ENCODE data around the gene CFAP68. TPM values are rescaled to one million over a fixed set of nuclear protein-coding genes. Genes with fewer than 3 reads are reported as not detected.

Gene CFAP68
- total and polyA plus RNA-seq, 2 of the 8 experiments (the other 6 are each of a cell fraction or from before 2014, with no cell fraction given), result 21.4 to 43.1 TPM

- POLR2A ChIA-PET (ENCODE audit: partially characterized antibody), result interaction anchor here (0.9 kb wide), 1 partner anchor 9 kb away, joined by 3 read pairs; no protein-coding TSS in a partner anchor
- no peak overlapping the region for H2AK5ac ChIP-seq (ENCODE audit: low read depth, low read length)
- H4K91ac ChIP-seq (replicated peaks; ENCODE audit: insufficient read length, low read length), result no peak overlapping the region
- no peak overlapping the region for H4K8ac ChIP-seq (ENCODE audit: extremely low read depth, insufficient read depth, low read length)
- H2BK5ac ChIP-seq (ENCODE audit: low read depth, low read length), result no peak overlapping the region
- no peak overlapping the region for H3K23ac ChIP-seq (ENCODE audit: insufficient read length)
- H3K79me1 ChIP-seq (ENCODE audit: low read depth, low read length), result no peaks in the 10 kb centered on the region
- DNase-seq (ENCODE audit: low read depth in 1 of 2, low spot score in 2 of 2), result no peak
- no peak overlapping the region for H3K56ac ChIP-seq (replicated peaks; ENCODE audit: insufficient read length, low read depth, low read length)
- H3K9me3 ChIP-seq (ENCODE audit: insufficient read depth in 2 of 2, low read depth in 1 of 2, low read length in 1 of 2), result no peaks in the 10 kb centered on the region
- peaks cover 0 to 9% (median 3%) of the 10 kb centered on the region in 4 experiments; a peak in 5 of 7 replicates for H3K4me1 ChIP-seq (replicated peaks in 1 of 4; ENCODE audit: control insufficient read depth in 3 of 4, insufficient read depth in 4 of 4, low read length in 3 of 4)
- H4K20me1 ChIP-seq (replicated peaks in 1 of 2; ENCODE audit: control insufficient read depth in 1 of 2, insufficient read depth in 2 of 2, low read length in 2 of 2), result no peaks in the 10 kb centered on the region
- no peak for FAIRE-seq
- no peak overlapping the region for H2BK20ac ChIP-seq (ENCODE audit: low read length)
- H2AFZ ChIP-seq (ENCODE audit: low read length), result no peak overlapping the region
- no peak overlapping the region for H2BK120ac ChIP-seq (replicated peaks; ENCODE audit: low read depth, low read length)
- WGBS, 2 experiments (ENCODE audit: extremely low coverage in 1 of 2, insufficient coverage in 1 of 2, insufficient read length in 1 of 2, insufficient replicate concordance in 2 of 2, low coverage in 1 of 2, low lambda C conversion rate in 2 of 2, missing lambda C conversion rate in 1 of 2), result 93% methylated on average over 2 of the region's 2 CpGs; no CpG with 5 or more reads in 1 of the 2 experiments
- CTCF ChIA-PET (ENCODE audit: partially characterized antibody), result interaction anchor here (0.6 to 1.1 kb wide), 2 partner anchors 19 to 39 kb away, joined by 3 read pairs; no protein-coding TSS in a partner anchor
- no peaks in the 10 kb centered on the region for H3K79me2 ChIP-seq (ENCODE audit: control insufficient read depth in 1 of 2, insufficient read depth in 2 of 2, low read length in 2 of 2)
- no peak overlapping the region for H3K14ac ChIP-seq (ENCODE audit: insufficient read length)
- no peaks in the 10 kb centered on the region; a peak in 1 of 7 replicates for H3K27me3 ChIP-seq (replicated peaks in 1 of 4; ENCODE audit: control insufficient read depth in 3 of 4, extremely low read depth in 1 of 4, insufficient read depth in 3 of 4, low read length in 3 of 4)
- no peaks in the 10 kb centered on the region for H3K23me2 ChIP-seq (ENCODE audit: low read depth, low read length)
- no peak overlapping the region for H3K9ac ChIP-seq (replicated peaks in 1 of 4; ENCODE audit: extremely low read depth in 1 of 4, low read depth in 3 of 4, low read length in 3 of 4)
- H2BK12ac ChIP-seq (ENCODE audit: low read depth, low read length), result no peak overlapping the region
- no peak overlapping the region for H4K5ac ChIP-seq (ENCODE audit: insufficient read length, low read depth, low read length)
- H3K4me2 ChIP-seq (ENCODE audit: insufficient read depth in 1 of 2, low read depth in 2 of 2, low read length in 2 of 2), result no peak overlapping the region
- no peaks in the 10 kb centered on the region for H3K36me3 ChIP-seq (ENCODE audit: control insufficient read depth in 2 of 4, insufficient read depth in 4 of 4, low read length in 3 of 4)
- no peak overlapping the region for H3K4me3 ChIP-seq (ENCODE audit: extremely low read depth in 1 of 4, insufficient read depth in 2 of 4, low read depth in 3 of 4, low read length in 4 of 4)
- no peak overlapping the region for H2BK15ac ChIP-seq (ENCODE audit: low read length)
- no peak overlapping the region for H3K18ac ChIP-seq (ENCODE audit: extremely low read depth, low read length)
- H3K27ac ChIP-seq (ENCODE audit: low read depth, low read length), result no peak overlapping the region
- H3K4ac ChIP-seq (replicated peaks; ENCODE audit: insufficient read length, low read depth, low read length), result no peak overlapping the region
- TF ChIP-seq POLR2A (IDR thresholded peaks at IDR 0.05; ENCODE audit: control extremely low read depth in 1 of 2, low read depth in 2 of 2, low read length in 2 of 2) (no peak), TCF12 (IDR thresholded peaks at IDR 0.05; ENCODE audit: low read depth, low read length) (no peak), CREB1 (IDR thresholded peaks at IDR 0.05) (no peak), GTF2F1 (IDR thresholded peaks at IDR 0.05; ENCODE audit: borderline replicate concordance, low read depth, low read length) (no peak), GABPA (IDR thresholded peaks at IDR 0.05; ENCODE audit: borderline replicate concordance, insufficient read depth, low read length) (no peak), SRF (IDR thresholded peaks at IDR 0.05; ENCODE audit: low read depth, low read length) (no peak), RXRA (IDR thresholded peaks at IDR 0.05; ENCODE audit: insufficient read depth, low read depth, low read length) (no peak), TEAD4 (IDR thresholded peaks at IDR 0.05; ENCODE audit: low read depth, low read length) (no peak), HDAC2 (IDR thresholded peaks at IDR 0.05; ENCODE audit: borderline replicate concordance in 1 of 2, low read depth in 2 of 2, low read length in 2 of 2) (no peak), CHD1 (IDR thresholded peaks at IDR 0.05; ENCODE audit: low read depth, low read length) (no peak), ATF2 (IDR thresholded peaks at IDR 0.05; ENCODE audit: low read length) (no peak), SIRT6 (IDR thresholded peaks at IDR 0.05; ENCODE audit: low read length) (no peak), RBBP5 (IDR thresholded peaks at IDR 0.05; ENCODE audit: borderline replicate concordance, low read depth, low read length) (no peak), TAF1 (IDR thresholded peaks at IDR 0.05; ENCODE audit: low read depth, low read length) (no peak)
These were observed 41.6 kb downstream of the CFAP68 start for GRCh38 chr11:111920908-111921307.
